Measurements from ENCODE around the gene DTD1.

DNA sequence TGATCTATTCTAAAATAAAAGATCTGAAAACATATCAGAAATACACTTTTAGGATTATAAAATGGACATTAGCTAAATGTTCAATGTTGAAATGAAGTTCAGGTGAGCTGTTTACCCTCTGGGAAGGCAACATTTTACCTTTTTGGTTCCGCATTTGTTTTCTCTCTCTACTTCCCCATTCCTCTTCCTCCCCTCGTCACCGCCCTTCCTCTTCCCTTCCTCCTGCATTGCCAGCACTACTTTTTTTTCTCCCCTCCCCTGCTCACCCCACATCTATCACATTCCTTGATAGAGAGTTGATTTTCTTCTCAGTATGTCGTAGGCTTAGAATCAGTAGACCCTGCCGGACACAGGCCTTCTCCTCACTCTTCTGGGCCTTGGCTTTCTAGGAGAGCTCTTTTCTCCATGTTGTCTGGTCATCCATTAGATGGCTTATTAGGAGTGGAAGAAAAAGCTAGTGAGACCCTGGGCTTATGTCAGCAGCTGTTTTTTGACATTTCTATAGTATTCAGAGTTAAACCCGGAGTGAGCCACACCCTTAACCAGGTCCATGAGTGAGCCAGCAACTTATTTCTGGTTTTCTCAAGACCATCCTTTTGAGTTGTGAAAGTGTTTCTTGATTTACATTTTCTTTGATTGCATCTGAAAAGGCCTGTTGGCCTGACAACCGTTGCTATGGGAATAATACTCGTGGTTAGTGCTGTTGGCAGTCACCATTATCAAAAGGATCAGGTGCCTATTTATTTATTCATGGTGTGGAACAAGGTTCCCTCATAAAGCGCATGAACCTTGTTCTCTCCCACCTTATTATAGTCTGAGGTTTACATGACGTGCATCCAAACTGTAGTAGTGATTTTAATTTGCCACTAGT lies 90.9 kb downstream of the DTD1 start:
- TF ChIP-seq POLR2A (IDR thresholded peaks at IDR 0.05): no peak
- TF ChIP-seq, protein P1, sequence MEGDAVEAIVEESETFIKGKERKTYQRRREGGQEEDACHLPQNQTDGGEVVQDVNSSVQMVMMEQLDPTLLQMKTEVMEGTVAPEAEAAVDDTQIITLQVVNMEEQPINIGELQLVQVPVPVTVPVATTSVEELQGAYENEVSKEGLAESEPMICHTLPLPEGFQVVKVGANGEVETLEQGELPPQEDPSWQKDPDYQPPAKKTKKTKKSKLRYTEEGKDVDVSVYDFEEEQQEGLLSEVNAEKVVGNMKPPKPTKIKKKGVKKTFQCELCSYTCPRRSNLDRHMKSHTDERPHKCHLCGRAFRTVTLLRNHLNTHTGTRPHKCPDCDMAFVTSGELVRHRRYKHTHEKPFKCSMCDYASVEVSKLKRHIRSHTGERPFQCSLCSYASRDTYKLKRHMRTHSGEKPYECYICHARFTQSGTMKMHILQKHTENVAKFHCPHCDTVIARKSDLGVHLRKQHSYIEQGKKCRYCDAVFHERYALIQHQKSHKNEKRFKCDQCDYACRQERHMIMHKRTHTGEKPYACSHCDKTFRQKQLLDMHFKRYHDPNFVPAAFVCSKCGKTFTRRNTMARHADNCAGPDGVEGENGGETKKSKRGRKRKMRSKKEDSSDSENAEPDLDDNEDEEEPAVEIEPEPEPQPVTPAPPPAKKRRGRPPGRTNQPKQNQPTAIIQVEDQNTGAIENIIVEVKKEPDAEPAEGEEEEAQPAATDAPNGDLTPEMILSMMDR (IDR thresholded peaks at IDR 0.05): no peak
- no peak for TF ChIP-seq POLR2AphosphoS5 (IDR thresholded peaks at IDR 0.05)
